Suprapubic skin (tissue), 3 donors: ENCODE results near the gene MAD1L1.

Experiments
- CTCF ChIP-seq, 2 donors: fragments of 200-600 bp in 1 of 2; fragments of 450-650 bp in 1 of 2; sonication (generic) in 1 of 2; IDR thresholded peaks; one replicate each; pipeline ENCODE4 v1.5.1; 2016 to 2019; ENCODE audit warnings: antibody characterized with exemption in 2 of 2, mild to moderate bottlenecking in 1 of 2, moderate library complexity in 1 of 2
- POLR2AphosphoS5 ChIP-seq, 3 donors: sonication (generic); formaldehyde crosslinking; IDR thresholded peaks; one replicate each; pipeline ENCODE4 v1.6.1; 2017; ENCODE audit warnings: antibody characterized with exemption in 3 of 3

- TF ChIP-seq CTCF (IDR thresholded peaks at IDR 0.05) = no peak
- TF ChIP-seq POLR2AphosphoS5 (IDR thresholded peaks at IDR 0.05) = no peak
Observed at GRCh38 chr7:2266911-2267310, 34.2 kb upstream of the MAD1L1 start.
